ENCODE data around the gene LINC01488. TPM values are rescaled to one million over a fixed set of nuclear protein-coding genes. Genes with fewer than 3 reads are reported as not detected.

The LINC01488 gene
- total RNA-seq, 1 donor from 2014 or later, result not detected

DNA sequence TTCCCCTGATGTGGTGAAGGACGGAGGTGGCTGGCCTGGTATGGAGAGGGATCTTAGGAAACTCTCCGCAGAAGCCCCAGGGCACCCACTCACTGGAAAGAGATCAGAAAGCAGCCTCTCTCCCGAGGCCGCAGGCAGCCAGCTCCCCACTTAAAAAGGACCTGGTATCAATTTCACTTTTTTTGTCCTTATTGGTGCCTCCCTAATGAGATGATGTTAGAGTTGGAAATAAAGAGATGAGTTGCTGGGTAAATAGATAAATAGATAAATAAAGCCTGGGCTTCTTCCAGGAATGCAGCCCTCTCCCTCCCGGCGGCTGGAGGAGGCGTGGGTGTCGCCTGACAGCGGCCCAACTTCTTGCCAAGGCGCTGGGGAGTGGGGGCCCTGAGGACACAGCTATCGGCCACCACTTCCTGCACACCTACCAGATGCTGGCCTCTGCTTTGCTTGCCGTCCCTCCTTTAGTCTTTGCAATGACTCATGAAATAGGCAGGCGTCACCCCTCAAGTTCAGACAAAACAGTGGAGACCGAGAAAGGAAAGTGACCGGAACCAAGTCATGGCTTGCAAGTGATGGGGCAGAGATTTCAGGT, 42.9 kb downstream of the LINC01488 start:
- H3K36me3 ChIP-seq (ENCODE audit: control insufficient read depth in 3 of 3, insufficient read depth in 3 of 3, low read length in 3 of 3), result no peaks in the 10 kb centered on the region
- H3K4me1 ChIP-seq (ENCODE audit: control insufficient read depth in 3 of 3, insufficient read depth in 3 of 3, low read length in 3 of 3), result no peaks in the 10 kb centered on the region
- H3K27me3 ChIP-seq (ENCODE audit: control insufficient read depth in 3 of 3, insufficient read depth in 3 of 3, low read length in 3 of 3), result peaks cover 5 to 10% (median 7%) of the 10 kb centered on the region in 3 donors
- peaks cover 0 to 3% (median 0%) of the 10 kb centered on the region in 3 donors for H3K9me3 ChIP-seq (ENCODE audit: control insufficient read depth in 3 of 3, low read length in 3 of 3)
- H3K4me3 ChIP-seq (ENCODE audit: low read length in 3 of 3), result no peak overlapping the region
- H3K9ac ChIP-seq (ENCODE audit: low read depth in 1 of 3, low read length in 3 of 3), result no peak overlapping the region
- H3K27ac ChIP-seq (ENCODE audit: low read depth, low read length), result no peak overlapping the region

DNA sequence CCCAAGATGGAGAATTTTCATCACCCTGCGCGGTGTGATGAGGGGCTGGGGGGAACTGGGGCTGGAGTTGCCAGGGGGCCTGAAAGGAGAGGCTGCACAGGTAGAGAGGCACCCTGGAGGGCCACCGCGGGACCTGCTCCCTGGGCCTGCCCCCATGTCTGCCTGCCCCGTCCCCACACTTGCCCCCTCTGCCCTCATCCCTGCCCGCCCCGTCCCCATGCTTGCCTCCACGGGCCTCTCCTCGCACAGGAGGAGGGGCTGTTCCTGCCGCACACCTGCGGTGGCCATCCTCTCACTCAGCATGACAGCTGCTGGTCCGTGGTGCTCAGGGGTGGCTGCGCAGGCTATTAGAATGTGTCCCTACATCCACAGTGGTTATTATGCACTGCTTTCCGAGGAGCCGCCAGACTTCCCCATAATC, 43.5 kb downstream of the LINC01488 start:
- Histone ChIP-seq H3K4me3 (ENCODE audit: low read length in 3 of 3) (no peak overlapping the region), H3K9ac (ENCODE audit: low read depth in 1 of 3, low read length in 3 of 3) (no peak overlapping the region), H3K27me3 (ENCODE audit: control insufficient read depth in 3 of 3, insufficient read depth in 3 of 3, low read length in 3 of 3) (peaks cover 8 to 15% (median 9%) of the 10 kb centered on the region in 3 donors), H3K9me3 (ENCODE audit: control insufficient read depth in 3 of 3, low read length in 3 of 3) (peaks cover 0 to 3% (median 0%) of the 10 kb centered on the region in 3 donors), H3K36me3 (ENCODE audit: control insufficient read depth in 3 of 3, insufficient read depth in 3 of 3, low read length in 3 of 3) (no peaks in the 10 kb centered on the region), H3K27ac (ENCODE audit: low read depth, low read length) (no peak overlapping the region), H3K4me1 (ENCODE audit: control insufficient read depth in 3 of 3, insufficient read depth in 3 of 3, low read length in 3 of 3) (no peaks in the 10 kb centered on the region)

DNA sequence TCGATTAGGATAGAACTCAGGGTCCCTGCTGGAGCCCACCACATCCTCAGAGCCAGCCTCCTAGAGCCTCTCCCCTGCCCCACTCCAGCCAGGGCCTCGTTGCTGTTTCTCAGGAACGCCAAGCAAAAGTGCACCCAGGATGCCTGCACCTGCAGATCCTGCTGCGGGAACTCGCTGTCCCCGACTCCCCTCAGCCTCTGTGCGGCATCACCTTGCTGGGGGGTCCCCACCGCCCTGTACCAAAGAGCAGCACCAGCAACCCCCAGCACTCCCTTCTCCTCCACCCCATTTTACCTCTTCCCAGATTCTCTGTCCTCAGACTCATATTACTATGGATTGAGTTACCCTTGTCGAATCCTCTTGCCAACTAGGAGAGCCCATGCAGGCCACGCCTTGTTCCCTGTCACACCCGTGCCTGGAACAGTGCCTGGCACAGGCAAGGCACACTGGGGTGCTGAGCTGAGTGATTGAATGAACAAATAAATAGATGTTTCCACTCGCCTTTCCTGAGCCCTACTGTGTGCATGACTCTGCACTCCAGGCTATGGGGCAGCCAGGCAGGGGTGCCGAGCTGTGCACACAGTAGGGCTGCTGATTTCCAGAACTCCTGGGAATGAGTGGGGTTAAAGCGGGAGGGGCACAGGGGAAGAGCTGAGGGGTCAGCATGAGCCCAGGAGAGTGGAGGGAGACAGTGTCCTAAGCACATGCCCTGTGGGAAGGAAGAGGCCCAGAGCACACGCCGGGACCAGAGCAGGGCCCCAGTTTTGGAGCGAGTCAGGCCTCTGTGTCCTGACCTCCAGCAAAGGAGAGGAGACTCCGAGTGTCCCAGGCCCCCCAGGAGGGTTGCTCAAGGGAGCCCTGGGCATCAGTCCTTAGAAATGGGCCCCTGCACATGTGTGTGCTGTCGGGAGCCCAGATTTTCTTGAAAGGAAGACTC, 44.3 kb downstream of the LINC01488 start:
- H3K4me3 ChIP-seq (ENCODE audit: low read length in 3 of 3), result no peak overlapping the region
- H3K9ac ChIP-seq (ENCODE audit: low read depth in 1 of 3, low read length in 3 of 3), result no peak overlapping the region
- H3K27me3 ChIP-seq (ENCODE audit: control insufficient read depth in 3 of 3, insufficient read depth in 3 of 3, low read length in 3 of 3), result peaks cover 9 to 23% (median 10%) of the 10 kb centered on the region in 3 donors
- H3K36me3 ChIP-seq (ENCODE audit: control insufficient read depth in 3 of 3, insufficient read depth in 3 of 3, low read length in 3 of 3), result no peaks in the 10 kb centered on the region
- H3K9me3 ChIP-seq (ENCODE audit: control insufficient read depth in 3 of 3, low read length in 3 of 3), result peaks cover 0 to 3% (median 0%) of the 10 kb centered on the region in 3 donors
- H3K4me1 ChIP-seq (ENCODE audit: control insufficient read depth in 3 of 3, insufficient read depth in 3 of 3, low read length in 3 of 3), result no peaks in the 10 kb centered on the region
- no peak overlapping the region for H3K27ac ChIP-seq (ENCODE audit: low read depth, low read length)

- Histone ChIP-seq H3K27me3 (ENCODE audit: control insufficient read depth in 3 of 3, insufficient read depth in 3 of 3, low read length in 3 of 3) (peaks cover 12 to 25% (median 14%) of the 10 kb centered on the region in 3 donors), H3K9me3 (ENCODE audit: control insufficient read depth in 3 of 3, low read length in 3 of 3) (peaks cover 0 to 3% (median 0%) of the 10 kb centered on the region in 3 donors), H3K4me1 (ENCODE audit: control insufficient read depth in 3 of 3, insufficient read depth in 3 of 3, low read length in 3 of 3) (no peaks in the 10 kb centered on the region), H3K27ac (ENCODE audit: low read depth, low read length) (no peak overlapping the region), H3K9ac (ENCODE audit: low read depth in 1 of 3, low read length in 3 of 3) (no peak overlapping the region), H3K36me3 (ENCODE audit: control insufficient read depth in 3 of 3, insufficient read depth in 3 of 3, low read length in 3 of 3) (no peaks in the 10 kb centered on the region), H3K4me3 (ENCODE audit: low read length in 3 of 3) (no peak overlapping the region)
These were observed 45.0 kb downstream of the LINC01488 start for GRCh38 chr11:69526453-69526810.

DNA sequence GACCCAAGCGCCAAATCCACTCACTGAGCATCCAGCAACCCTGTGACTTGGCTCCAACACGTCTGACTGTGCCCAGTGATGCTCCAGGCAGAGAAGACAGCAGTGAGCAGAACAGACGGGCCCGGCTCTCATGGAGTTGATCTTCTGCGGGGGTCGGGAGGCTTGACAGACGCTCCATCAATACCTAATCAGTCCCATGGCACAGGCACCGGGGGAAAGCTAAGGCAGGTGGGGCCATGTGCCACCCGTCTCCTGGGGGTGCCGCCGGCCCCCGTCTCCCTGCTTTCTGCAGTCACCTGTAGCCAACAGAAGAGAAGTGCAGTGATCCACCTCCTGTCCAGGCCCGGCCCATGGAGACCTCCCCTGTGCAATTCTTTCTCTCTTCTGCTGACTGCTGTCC, 47.5 kb downstream of the LINC01488 start:
- no peak overlapping the region for H3K9ac ChIP-seq (ENCODE audit: low read depth in 1 of 3, low read length in 3 of 3)
- H3K27ac ChIP-seq (ENCODE audit: low read depth, low read length), result no peak overlapping the region
- H3K4me3 ChIP-seq (ENCODE audit: low read length in 3 of 3), result no peak overlapping the region
- no peaks in the 10 kb centered on the region for H3K9me3 ChIP-seq (ENCODE audit: control insufficient read depth in 3 of 3, low read length in 3 of 3)
- H3K4me1 ChIP-seq (ENCODE audit: control insufficient read depth in 3 of 3, insufficient read depth in 3 of 3, low read length in 3 of 3), result no peaks in the 10 kb centered on the region
- H3K36me3 ChIP-seq (ENCODE audit: control insufficient read depth in 3 of 3, insufficient read depth in 3 of 3, low read length in 3 of 3), result no peaks in the 10 kb centered on the region
- peaks cover 16 to 27% (median 17%) of the 10 kb centered on the region in 3 donors for H3K27me3 ChIP-seq (ENCODE audit: control insufficient read depth in 3 of 3, insufficient read depth in 3 of 3, low read length in 3 of 3)

- Histone ChIP-seq H3K36me3 (ENCODE audit: control insufficient read depth in 3 of 3, insufficient read depth in 3 of 3, low read length in 3 of 3) (no peaks in the 10 kb centered on the region), H3K4me3 (ENCODE audit: low read length in 3 of 3) (no peak overlapping the region), H3K27me3 (ENCODE audit: control insufficient read depth in 3 of 3, insufficient read depth in 3 of 3, low read length in 3 of 3) (peaks cover 13 to 20% (median 16%) of the 10 kb centered on the region in 3 donors), H3K9ac (ENCODE audit: low read depth in 1 of 3, low read length in 3 of 3) (no peak overlapping the region), H3K9me3 (ENCODE audit: control insufficient read depth in 3 of 3, low read length in 3 of 3) (no peaks in the 10 kb centered on the region), H3K27ac (ENCODE audit: low read depth, low read length) (no peak overlapping the region), H3K4me1 (ENCODE audit: control insufficient read depth in 3 of 3, insufficient read depth in 3 of 3, low read length in 3 of 3) (no peaks in the 10 kb centered on the region)
These were observed 49.0 kb downstream of the LINC01488 start for GRCh38 chr11:69530278-69531070.

GRCh38 chr11:69531071-69531716, 49.7 kb downstream of the LINC01488 start:
- no peak overlapping the region for H3K4me3 ChIP-seq (ENCODE audit: low read length in 3 of 3)
- no peaks in the 10 kb centered on the region for H3K9me3 ChIP-seq (ENCODE audit: control insufficient read depth in 3 of 3, low read length in 3 of 3)
- no peak overlapping the region for H3K9ac ChIP-seq (ENCODE audit: low read depth in 1 of 3, low read length in 3 of 3)
- H3K4me1 ChIP-seq (ENCODE audit: control insufficient read depth in 3 of 3, insufficient read depth in 3 of 3, low read length in 3 of 3), result no peaks in the 10 kb centered on the region
- H3K27me3 ChIP-seq (ENCODE audit: control insufficient read depth in 3 of 3, insufficient read depth in 3 of 3, low read length in 3 of 3), result peaks cover 10 to 20% (median 13%) of the 10 kb centered on the region in 3 donors
- H3K36me3 ChIP-seq (ENCODE audit: control insufficient read depth in 3 of 3, insufficient read depth in 3 of 3, low read length in 3 of 3), result no peaks in the 10 kb centered on the region
- no peak overlapping the region for H3K27ac ChIP-seq (ENCODE audit: low read depth, low read length)

- Histone ChIP-seq H3K9ac (ENCODE audit: low read depth in 1 of 3, low read length in 3 of 3) (no peak overlapping the region), H3K27ac (ENCODE audit: low read depth, low read length) (no peak overlapping the region), H3K27me3 (ENCODE audit: control insufficient read depth in 3 of 3, insufficient read depth in 3 of 3, low read length in 3 of 3) (peaks cover 10 to 20% (median 13%) of the 10 kb centered on the region in 3 donors), H3K4me1 (ENCODE audit: control insufficient read depth in 3 of 3, insufficient read depth in 3 of 3, low read length in 3 of 3) (no peaks in the 10 kb centered on the region), H3K9me3 (ENCODE audit: control insufficient read depth in 3 of 3, low read length in 3 of 3) (no peaks in the 10 kb centered on the region), H3K4me3 (ENCODE audit: low read length in 3 of 3) (no peak overlapping the region), H3K36me3 (ENCODE audit: control insufficient read depth in 3 of 3, insufficient read depth in 3 of 3, low read length in 3 of 3) (no peaks in the 10 kb centered on the region)
These were observed 50.2 kb downstream of the LINC01488 start for GRCh38 chr11:69531717-69532088.

GRCh38 chr11:69533296-69534165, 52.1 kb downstream of the LINC01488 start:
- H3K4me1 ChIP-seq (ENCODE audit: control insufficient read depth in 3 of 3, insufficient read depth in 3 of 3, low read length in 3 of 3), result no peaks in the 10 kb centered on the region
- H3K9ac ChIP-seq (ENCODE audit: low read depth in 1 of 3, low read length in 3 of 3), result no peak overlapping the region
- H3K27ac ChIP-seq (ENCODE audit: low read depth, low read length), result no peak overlapping the region
- peaks cover 10 to 24% (median 13%) of the 10 kb centered on the region in 3 donors for H3K27me3 ChIP-seq (ENCODE audit: control insufficient read depth in 3 of 3, insufficient read depth in 3 of 3, low read length in 3 of 3)
- no peak overlapping the region for H3K4me3 ChIP-seq (ENCODE audit: low read length in 3 of 3)
- no peaks in the 10 kb centered on the region for H3K36me3 ChIP-seq (ENCODE audit: control insufficient read depth in 3 of 3, insufficient read depth in 3 of 3, low read length in 3 of 3)
- no peaks in the 10 kb centered on the region for H3K9me3 ChIP-seq (ENCODE audit: control insufficient read depth in 3 of 3, low read length in 3 of 3)
